A549 (cell line): ENCODE measurements around the gene BRCA2.

Experiments
- CBX8 ChIP-seq: fragments of 200-600 bp; sonication (generic); IDR thresholded peaks from 2 replicates; pipeline ENCODE4 v1.6.1; 2016
- CHD4 ChIP-seq: fragments of 200-600 bp; sonication (generic); IDR thresholded peaks from 2 replicates; pipeline ENCODE4 v1.6.1; 2016; ENCODE audit warnings: antibody characterized with exemption, mild to moderate bottlenecking, borderline replicate concordance
- CTCF ChIP-seq: fragments of >200 bp; sonication (Bioruptor Twin); formaldehyde crosslinking; IDR thresholded peaks from 3 replicates; pipeline ENCODE4 v1.5.1; 2016
- EP300 ChIP-seq, 2 experiments: fragments of >200 bp; sonication (Bioruptor Twin); formaldehyde crosslinking; IDR thresholded peaks; 2 replicates in 1 of 2; 3 replicates in 1 of 2; pipeline ENCODE4 v1.6.1; 2016 to 2017
- JUNB ChIP-seq: fragments of >200 bp; sonication (Bioruptor Twin); formaldehyde crosslinking; IDR thresholded peaks from 2 replicates; pipeline ENCODE4 v1.6.1; 2016
- KDM1A ChIP-seq: fragments of 200-600 bp; sonication (generic); IDR thresholded peaks from 2 replicates; pipeline ENCODE4 v1.6.1; 2016; ENCODE audit warnings: low read depth, mild to moderate bottlenecking
- NPAS2 ChIP-seq: fragments of 250-450 bp; sonication (Bioruptor Pico); IDR thresholded peaks from 2 replicates; pipeline ENCODE4 v1.8.0; 2022; ENCODE audit warnings: mild to moderate bottlenecking, moderate library complexity, borderline replicate concordance
- POLR2A ChIP-seq: IDR thresholded peaks from 2 replicates; pipeline ENCODE4 v1.6.1; 2012; ENCODE audit warnings: mild to moderate bottlenecking, low read length
- RCOR1 ChIP-seq: fragments of 150-350 bp; IDR thresholded peaks from 2 replicates; pipeline ENCODE4 v1.6.1; 2014; ENCODE audit warnings: antibody characterized with exemption, low read length, low read depth
- RFX5 ChIP-seq: fragments of 450-650 bp; IDR thresholded peaks from 2 replicates; pipeline ENCODE4 v1.7.1; 2014; ENCODE audit warnings: antibody characterized with exemption, mild to moderate bottlenecking, moderate library complexity
- ZC3H11A ChIP-seq: fragments of 450-650 bp; IDR thresholded peaks from 2 replicates; pipeline ENCODE4 v1.6.1; 2014; ENCODE audit warnings: antibody characterized with exemption, mild to moderate bottlenecking
- ZFP36 ChIP-seq: fragments of 450-650 bp; IDR thresholded peaks from 2 replicates; pipeline ENCODE4 v1.6.1; 2014; ENCODE audit warnings: borderline replicate concordance; ENCODE audit not compliant: partially characterized antibody
- TF ChIP-seq, protein P1 (sequence below): IDR thresholded peaks from 2 replicates; pipeline ENCODE4 v1.6.1; 2012
- TF ChIP-seq, protein P2 (sequence below): fragments of 450-650 bp; IDR thresholded peaks from 2 replicates; pipeline ENCODE4 v1.6.1; 2014; ENCODE audit warnings: antibody characterized with exemption

DNA sequence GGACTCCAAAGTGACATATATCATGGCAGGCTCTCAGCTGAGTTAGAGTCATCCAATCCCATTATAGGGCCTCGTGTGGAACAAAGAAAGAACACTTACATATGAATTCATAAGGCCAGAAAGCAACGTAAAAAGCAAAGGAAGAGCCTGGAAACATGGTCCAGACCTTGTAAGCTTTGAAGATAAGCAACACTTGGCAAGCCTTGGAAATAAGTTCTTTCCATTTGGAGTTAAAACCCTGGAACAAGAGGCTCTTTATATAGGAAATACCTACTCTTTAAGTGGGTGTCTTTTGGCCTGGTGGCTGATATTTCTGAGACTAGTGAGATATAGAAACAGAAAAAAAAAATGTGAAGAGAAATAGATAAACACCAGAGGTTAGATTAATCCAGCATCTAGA, 49.6 kb upstream of the BRCA2 start:
- TF ChIP-seq, protein P1, sequence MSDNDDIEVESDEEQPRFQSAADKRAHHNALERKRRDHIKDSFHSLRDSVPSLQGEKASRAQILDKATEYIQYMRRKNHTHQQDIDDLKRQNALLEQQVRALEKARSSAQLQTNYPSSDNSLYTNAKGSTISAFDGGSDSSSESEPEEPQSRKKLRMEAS, result no peak
- TF ChIP-seq EP300 (IDR thresholded peaks at IDR 0.05) (no peak), ZFP36 (no peak), CTCF (no peak), NPAS2 (CRISPR knock-in tag) (no peak), POLR2A (no peak), JUNB (no peak), RCOR1 (no peak), RFX5 (no peak), CHD4 (no peak), ZC3H11A (no peak), KDM1A (no peak), CBX8 (no peak)
- TF ChIP-seq, protein P2, sequence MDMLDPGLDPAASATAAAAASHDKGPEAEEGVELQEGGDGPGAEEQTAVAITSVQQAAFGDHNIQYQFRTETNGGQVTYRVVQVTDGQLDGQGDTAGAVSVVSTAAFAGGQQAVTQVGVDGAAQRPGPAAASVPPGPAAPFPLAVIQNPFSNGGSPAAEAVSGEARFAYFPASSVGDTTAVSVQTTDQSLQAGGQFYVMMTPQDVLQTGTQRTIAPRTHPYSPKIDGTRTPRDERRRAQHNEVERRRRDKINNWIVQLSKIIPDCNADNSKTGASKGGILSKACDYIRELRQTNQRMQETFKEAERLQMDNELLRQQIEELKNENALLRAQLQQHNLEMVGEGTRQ, result no peak
